ENCODE measurements around the gene ZC3H10.

DNA sequence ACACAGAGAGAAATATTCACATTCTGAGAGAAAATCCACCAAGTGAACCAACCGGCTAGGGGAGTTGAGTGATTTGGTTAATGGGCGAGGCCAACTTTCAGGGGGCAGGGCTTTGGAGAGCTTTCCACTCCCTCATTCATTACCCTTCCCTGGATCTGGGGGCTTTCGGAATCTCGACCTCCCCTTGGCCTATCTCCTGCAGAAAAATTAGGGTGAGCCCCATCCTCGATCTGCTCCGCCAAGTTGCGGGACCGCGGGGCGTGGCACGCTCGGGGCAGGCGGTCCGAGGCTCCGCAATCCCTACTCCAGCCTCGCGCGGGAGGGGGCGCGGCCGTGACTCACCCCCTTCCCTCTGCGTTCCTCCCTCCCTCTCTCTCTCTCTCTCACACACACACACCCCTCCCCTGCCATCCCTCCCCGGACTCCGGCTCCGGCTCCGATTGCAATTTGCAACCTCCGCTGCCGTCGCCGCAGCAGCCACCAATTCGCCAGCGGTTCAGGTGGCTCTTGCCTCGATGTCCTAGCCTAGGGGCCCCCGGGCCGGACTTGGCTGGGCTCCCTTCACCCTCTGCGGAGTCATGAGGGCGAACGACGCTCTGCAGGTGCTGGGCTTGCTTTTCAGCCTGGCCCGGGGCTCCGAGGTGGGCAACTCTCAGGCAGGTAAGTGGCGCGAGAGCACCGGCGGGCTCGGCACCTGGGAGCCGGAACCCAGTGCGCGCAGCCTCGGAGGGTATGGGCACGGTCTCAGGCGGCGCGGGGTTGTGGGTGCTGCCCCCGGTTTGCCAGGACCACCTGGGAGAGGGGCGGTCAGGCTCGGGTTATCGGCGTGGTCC lies 38.1 kb upstream of the ZC3H10 start, which contains the start of gene ERBB3:
- TF ChIP-seq, protein P1, sequence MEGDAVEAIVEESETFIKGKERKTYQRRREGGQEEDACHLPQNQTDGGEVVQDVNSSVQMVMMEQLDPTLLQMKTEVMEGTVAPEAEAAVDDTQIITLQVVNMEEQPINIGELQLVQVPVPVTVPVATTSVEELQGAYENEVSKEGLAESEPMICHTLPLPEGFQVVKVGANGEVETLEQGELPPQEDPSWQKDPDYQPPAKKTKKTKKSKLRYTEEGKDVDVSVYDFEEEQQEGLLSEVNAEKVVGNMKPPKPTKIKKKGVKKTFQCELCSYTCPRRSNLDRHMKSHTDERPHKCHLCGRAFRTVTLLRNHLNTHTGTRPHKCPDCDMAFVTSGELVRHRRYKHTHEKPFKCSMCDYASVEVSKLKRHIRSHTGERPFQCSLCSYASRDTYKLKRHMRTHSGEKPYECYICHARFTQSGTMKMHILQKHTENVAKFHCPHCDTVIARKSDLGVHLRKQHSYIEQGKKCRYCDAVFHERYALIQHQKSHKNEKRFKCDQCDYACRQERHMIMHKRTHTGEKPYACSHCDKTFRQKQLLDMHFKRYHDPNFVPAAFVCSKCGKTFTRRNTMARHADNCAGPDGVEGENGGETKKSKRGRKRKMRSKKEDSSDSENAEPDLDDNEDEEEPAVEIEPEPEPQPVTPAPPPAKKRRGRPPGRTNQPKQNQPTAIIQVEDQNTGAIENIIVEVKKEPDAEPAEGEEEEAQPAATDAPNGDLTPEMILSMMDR (IDR thresholded peaks at IDR 0.05) = peak in 3 of 6 experiments; percentile 29 to 54 (median 31)
- peak; percentile 41 to 75 for TF ChIP-seq POLR2AphosphoS5 (IDR thresholded peaks at IDR 0.05)
- TF ChIP-seq POLR2A (IDR thresholded peaks at IDR 0.05) = peak in 3 of 4 donors; percentile 29 to 74 (median 46)

All from upper lobe of left lung (tissue), 4 donors.